GM19043 (cell line): ENCODE measurements around the gene TEX22.

ENCODE experiments used
- ATAC-seq: cut with Tn5 transposase; IDR thresholded peaks from one replicate; pipeline ENCODE4 v1.9.1; 2021; ENCODE audit warnings: low read depth; ENCODE audit not compliant: unreplicated experiment

Gene TEX22

GRCh38 chr14:105366386-105367074, 31.8 kb upstream of the TEX22 start:
- ATAC-seq: no peak

DNA sequence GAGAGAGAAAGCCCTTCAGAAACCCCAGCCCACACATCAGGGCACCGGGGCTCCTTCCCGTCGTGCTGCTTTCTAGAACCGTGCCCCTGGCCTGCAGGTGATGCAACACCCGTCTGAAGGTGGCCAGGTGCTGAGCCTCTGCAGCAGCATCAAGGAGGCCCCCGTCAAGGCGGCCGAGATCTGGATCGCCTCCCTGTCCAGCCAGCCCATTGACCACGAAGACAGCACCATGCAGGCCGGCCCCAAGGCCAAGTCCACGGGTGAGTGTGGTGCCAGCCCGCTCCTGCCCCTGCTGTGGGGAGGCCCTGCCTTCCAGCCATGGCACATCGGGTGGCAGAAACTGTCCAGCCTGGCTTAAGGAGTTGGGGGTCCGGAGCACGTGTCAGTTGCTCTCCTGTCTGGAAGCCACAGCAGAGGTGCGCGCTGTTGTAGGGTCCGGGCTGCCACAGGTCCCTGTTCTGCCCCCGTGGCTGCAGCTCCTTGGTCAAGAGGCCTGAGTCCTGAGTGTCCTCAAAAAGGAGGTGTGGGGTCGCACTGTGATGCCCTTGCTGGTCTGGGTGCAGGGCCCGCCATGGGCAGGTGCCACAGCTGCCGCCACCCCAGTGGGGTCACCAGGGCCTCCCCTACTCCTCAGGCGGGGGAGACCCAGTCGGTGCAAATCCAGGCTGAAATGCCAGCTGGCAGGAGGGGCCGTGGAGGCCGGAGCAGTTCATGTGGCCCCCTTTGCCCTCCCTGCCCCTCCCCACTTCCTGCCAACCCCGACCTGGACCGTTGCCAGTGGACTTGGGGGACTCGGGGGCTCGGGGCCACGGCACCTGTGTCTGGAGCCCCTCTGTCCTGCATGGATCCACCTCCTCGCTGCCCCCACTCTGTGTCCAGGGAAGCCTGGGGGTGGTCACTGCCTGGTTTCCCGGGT, 31.0 kb upstream of the TEX22 start:
- no peak for ATAC-seq

DNA sequence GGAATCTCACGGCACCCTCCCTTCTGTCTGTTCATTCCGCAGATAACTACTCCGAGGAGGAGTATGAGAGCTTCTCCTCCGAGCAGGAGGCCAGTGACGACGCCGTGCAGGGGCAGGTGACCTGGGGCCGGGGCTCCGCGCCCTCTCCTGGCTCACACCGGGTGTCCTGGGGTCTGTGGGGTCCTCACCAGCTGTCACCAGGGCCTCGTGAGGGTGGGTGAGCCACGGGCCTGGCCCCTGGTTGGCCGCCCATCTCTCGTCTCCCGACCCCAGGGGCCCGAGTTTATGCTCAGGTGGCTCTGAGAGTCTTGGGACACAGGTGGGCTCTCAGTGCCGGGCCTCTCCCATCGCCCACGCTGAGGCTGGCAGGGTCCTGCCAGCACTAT, 30.3 kb upstream of the TEX22 start:
- no peak for ATAC-seq

GRCh38 chr14:105368426-105368825, 29.9 kb upstream of the TEX22 start:
- no peak for ATAC-seq

- ATAC-seq: no peak
Observed at GRCh38 chr14:105368910-105369652, 29.3 kb upstream of the TEX22 start.

DNA sequence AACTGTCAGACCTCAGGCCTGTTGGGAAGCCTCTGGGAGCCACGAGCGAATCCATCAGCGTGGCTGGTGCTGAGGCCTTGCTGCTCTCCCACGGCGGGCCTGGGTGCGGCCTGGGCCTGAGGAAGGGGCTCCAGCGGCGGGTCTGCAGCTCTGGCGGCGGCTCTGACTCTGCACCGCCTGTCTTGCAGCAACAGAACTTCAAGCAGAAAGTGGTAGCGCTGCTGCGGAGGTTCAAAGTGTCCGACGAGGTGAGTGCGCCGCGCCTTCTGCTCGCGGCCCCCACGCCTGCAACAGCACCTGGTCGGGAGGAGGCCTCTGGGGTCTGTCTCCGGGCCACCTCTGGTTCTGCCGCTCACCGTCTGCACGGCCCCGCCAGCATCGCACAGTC, 28.7 kb upstream of the TEX22 start:
- no peak for ATAC-seq

GRCh38 chr14:105374389-105374788, 23.9 kb upstream of the TEX22 start:
- no peak for ATAC-seq

DNA sequence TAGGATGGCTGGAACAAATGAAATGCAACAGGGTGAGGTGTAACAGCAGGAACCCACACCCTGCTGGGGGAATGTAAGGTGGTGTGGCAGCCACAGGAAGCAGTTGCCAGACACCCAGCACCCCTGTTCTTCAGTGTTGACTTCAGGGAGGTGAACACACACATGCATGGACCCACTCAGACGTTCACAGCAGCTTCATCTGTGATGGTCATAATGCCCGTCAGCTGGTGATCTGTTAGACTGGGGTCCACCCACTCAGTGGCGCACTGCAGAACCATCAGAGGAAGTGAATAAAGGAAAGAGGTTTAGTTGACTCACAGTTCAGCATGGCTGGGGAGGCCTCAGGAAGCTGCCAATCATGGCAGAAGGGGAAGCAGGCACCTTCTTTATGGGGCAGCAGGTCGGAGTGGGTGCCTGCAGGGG, 22.7 kb upstream of the TEX22 start:
- ATAC-seq: no peak

GRCh38 chr14:105376521-105377440, 21.6 kb upstream of the TEX22 start:
- ATAC-seq: no peak

DNA sequence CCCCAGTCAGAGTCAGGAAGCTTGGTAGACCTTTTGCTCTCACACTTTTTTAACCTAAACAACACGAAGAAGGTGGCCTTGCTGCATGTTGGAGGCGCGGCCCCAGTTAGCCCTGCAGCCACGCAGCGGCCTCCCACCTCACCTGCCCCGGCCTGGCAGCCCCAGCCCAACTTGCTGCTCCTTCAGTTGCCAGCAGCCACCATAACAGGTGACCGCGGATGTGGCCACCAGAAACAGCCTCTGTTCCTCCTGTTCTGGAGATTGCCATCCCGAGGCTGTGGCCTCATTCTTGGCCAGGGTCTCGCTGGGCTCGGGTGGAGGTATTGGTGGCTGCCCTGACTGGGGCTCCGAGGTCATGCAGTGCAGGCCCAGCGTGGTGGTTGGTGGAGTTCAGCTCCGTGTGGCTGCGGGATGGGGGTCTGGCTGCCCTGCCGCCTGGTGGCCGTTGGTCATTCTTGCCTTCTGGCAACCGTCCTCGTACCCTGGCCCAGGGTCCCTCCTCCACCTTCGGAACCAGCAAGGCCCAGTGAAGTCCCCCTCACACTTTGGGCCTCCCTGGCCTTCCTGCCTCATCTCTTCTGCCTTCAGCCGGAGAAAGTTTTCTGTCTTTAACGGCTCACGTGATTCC, 20.7 kb upstream of the TEX22 start:
- no peak for ATAC-seq

DNA sequence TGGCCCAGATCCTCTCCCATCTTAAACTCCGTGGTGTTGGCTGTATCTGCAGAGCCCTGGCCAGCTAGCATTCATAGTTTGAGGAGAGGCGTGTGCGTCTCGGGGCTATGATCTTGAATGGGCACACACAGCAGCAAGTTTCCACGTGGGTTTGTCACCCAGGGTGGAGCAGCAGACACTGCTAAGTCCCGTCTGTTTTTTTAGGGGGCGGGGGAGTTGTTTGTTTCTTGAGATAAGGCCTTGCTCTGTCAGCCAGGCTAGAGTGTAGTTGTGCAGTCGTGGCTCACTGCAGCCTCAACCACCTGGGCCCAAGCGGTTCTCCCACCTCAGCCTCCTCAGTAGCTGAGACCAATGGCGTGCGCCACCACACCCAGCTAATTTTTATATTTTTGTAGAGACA, 20.1 kb upstream of the TEX22 start:
- ATAC-seq: no peak

GRCh38 chr14:105378873-105379685, 19.3 kb upstream of the TEX22 start:
- ATAC-seq: no peak

DNA sequence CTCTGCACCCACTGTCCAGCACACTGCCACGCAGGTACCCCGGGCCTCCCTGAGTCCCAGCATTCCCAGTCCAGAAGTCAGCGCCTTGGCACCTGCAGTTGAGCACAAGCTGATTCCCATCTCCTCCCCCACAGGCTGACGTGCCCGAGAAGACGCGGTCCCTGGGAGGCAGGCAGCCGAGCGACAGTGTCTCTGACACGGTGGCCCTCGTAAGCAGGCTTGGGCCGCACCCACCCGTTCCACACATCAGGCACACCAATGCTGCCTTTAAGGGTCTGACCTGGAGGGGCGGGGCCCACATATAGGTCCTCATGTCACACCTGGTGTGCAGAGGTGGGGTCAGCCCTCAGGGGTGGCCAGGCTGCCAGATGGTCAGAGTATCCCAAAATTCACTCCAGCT, 18.4 kb upstream of the TEX22 start:
- no peak for ATAC-seq

GRCh38 chr14:105380756-105381155, 17.6 kb upstream of the TEX22 start:
- no peak for ATAC-seq

- no peak for ATAC-seq
Observed at GRCh38 chr14:105381446-105382342, 16.6 kb upstream of the TEX22 start.

- ATAC-seq: no peak
Observed at GRCh38 chr14:105382343-105383082, 15.8 kb upstream of the TEX22 start.

DNA sequence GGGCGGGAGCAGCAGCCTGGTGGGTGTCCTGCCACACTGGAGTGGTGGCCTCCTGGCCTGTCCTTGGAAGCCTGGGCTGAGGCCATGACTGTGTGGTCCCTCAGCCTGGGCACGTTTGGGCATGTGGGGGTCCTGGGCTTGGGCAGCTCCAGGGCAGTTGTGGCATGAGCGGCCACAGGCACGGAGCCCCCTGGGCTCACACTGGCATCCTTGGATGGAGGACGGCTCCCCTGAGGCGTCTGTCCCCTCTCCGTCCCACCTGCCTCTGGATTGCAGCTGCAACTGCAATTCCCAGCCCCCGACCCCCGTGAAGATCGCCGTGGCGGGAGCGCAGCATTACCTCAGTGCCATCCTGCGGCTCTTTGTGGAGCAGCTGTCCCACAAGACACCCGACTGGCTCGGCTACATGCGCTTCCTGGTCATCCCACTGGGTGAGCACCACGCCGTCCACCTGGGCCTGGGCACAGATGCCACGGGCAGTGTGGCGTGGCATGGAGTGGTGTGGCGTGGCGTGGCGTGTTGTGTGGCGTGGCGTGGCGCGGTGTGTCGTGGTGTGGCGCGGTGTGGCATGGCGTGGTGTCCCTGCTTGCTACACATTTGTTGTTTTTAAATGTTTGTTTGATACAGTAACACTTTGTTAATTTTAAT, 15.1 kb upstream of the TEX22 start:
- no peak for ATAC-seq
